GM10266 (cell line): ENCODE data around the gene TIRAP.
"Not testable (repeated sequence)": the region's sequence is repeated elsewhere in the genome, so short reads cannot be mapped to it uniquely, and the experiment has no call there.

Experiments
- DNase-seq: peaks from one replicate; pipeline ENCODE4 v3.0.0; 2012; ENCODE audit errors: extremely low spot score
- CTCF ChIP-seq: IDR thresholded peaks from 2 replicates; pipeline ENCODE4 v1.5.1; 2012; ENCODE audit warnings: mild to moderate bottlenecking, low read depth; ENCODE audit not compliant: control insufficient read depth, insufficient read depth; ENCODE audit errors: missing control alignments

TIRAP gene

GRCh38 chr11:126304457-126305075, 21.7 kb downstream of the TIRAP start:
- no peak for TF ChIP-seq CTCF

GRCh38 chr11:126305699-126306098, 22.8 kb downstream of the TIRAP start:
- peak; percentile 59 for DNase-seq
- no peak for TF ChIP-seq CTCF

More at GRCh38 chr11:126304457-126305075, 21.7 kb downstream of the TIRAP start:
- DNase-seq = peak; percentile 65

- no peak for DNase-seq
- TF ChIP-seq CTCF = peak; percentile 37
These were observed 24.8 kb downstream of the TIRAP start for GRCh38 chr11:126307706-126308105.

- DNase-seq = no peak
- TF ChIP-seq CTCF = no peak
These were observed 25.4 kb downstream of the TIRAP start for GRCh38 chr11:126308271-126308671.

- DNase-seq = not testable (repeated sequence)
These were observed 25.9 kb downstream of the TIRAP start for GRCh38 chr11:126308771-126309170.

- peak; percentile 94 for TF ChIP-seq CTCF
- DNase-seq = peak; percentile 57
These were observed 27.5 kb downstream of the TIRAP start for GRCh38 chr11:126310200-126310991.

GRCh38 chr11:126310992-126311310, 28.1 kb downstream of the TIRAP start:
- no peak for DNase-seq
- no peak for TF ChIP-seq CTCF
